ENCODE results near the gene SPOCK1.

GRCh38 chr5:137215780-137216179 is 283.3 kb downstream of the SPOCK1 start:
- TF ChIP-seq CTCF (conservative IDR thresholded peaks at IDR 0.05) (no peak), EZH2 (IDR thresholded peaks at IDR 0.05; ENCODE audit: low read depth) (no peak)

Data from PC-9 (cell line).